ENCODE measurements around the gene SLC6A1.

DNA sequence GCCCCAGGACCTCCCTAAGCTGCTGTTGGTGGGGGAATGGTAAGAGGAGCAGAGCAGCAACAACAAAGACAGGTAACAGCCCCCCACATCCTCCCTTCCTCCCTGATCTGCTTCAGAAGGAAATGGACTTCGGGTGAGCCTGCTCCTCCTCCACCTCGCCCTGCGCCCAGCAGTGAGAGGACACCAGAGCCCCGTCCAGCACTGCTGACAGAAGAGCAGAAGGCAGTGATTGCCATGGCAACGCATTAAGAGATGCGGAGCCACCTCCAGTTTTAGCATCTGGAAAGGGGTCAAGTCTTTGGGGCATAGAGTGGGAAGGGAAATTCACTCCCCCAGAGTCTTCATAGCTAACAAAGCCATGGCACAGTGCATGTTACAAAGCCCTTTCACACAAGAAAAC is 84.2 kb downstream of the SLC6A1 start:
- TF ChIP-seq POLR2A (IDR thresholded peaks at IDR 0.05; ENCODE audit: borderline replicate concordance, extremely low read depth, insufficient read depth, insufficient read length) (no peak), SRF (IDR thresholded peaks at IDR 0.05; ENCODE audit: low read depth) (no peak), SIN3A (IDR thresholded peaks at IDR 0.05; ENCODE audit: low read depth) (no peak), CTCF (IDR thresholded peaks at IDR 0.05 in 2 of 3, conservative IDR thresholded peaks at IDR 0.05 in 1 of 3; ENCODE audit: borderline replicate concordance in 1 of 3, insufficient read depth in 1 of 3, low read depth in 2 of 3, low read length in 2 of 3) (no peak), EZH2 (IDR thresholded peaks at IDR 0.05) (no peak), SP1 (IDR thresholded peaks at IDR 0.05; ENCODE audit: low read depth) (no peak), MAX (IDR thresholded peaks at IDR 0.05) (no peak)
- TF ChIP-seq, protein P1, sequence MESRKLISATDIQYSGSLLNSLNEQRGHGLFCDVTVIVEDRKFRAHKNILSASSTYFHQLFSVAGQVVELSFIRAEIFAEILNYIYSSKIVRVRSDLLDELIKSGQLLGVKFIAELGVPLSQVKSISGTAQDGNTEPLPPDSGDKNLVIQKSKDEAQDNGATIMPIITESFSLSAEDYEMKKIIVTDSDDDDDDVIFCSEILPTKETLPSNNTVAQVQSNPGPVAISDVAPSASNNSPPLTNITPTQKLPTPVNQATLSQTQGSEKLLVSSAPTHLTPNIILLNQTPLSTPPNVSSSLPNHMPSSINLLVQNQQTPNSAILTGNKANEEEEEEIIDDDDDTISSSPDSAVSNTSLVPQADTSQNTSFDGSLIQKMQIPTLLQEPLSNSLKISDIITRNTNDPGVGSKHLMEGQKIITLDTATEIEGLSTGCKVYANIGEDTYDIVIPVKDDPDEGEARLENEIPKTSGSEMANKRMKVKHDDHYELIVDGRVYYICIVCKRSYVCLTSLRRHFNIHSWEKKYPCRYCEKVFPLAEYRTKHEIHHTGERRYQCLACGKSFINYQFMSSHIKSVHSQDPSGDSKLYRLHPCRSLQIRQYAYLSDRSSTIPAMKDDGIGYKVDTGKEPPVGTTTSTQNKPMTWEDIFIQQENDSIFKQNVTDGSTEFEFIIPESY (IDR thresholded peaks at IDR 0.05; ENCODE audit: extremely low read depth, insufficient replicate concordance, low read length) = no peak

All from HCT116 (cell line).